CD14-positive monocyte (primary cell): ENCODE data around the gene HOXD10. TPM values are rescaled to one million over a fixed set of nuclear protein-coding genes. Genes with fewer than 3 reads are reported as not detected.

ENCODE experiments used
- DNase-seq, 3 donors: peaks; one replicate each; pipeline ENCODE4 v3.0.0-alpha.2; 2011 to 2022
- H2AFZ ChIP-seq: 2 replicates; pipeline ENCODE4 v1.6.0; 2012; ENCODE audit warnings: mild to moderate bottlenecking, low read depth, low read length, inconsistent platforms; ENCODE audit not compliant: insufficient read depth, poor library complexity, severe bottlenecking
- H3K27ac ChIP-seq, 2 donors: 1 replicate in 1 of 2; 2 replicates in 1 of 2; pipeline ENCODE4 v1.5.1; 2012 to 2013; ENCODE audit warnings: low read length in 2 of 2, control low read depth in 1 of 2, inconsistent platforms in 1 of 2, low read depth in 1 of 2, mild to moderate bottlenecking in 1 of 2
- H3K27me3 ChIP-seq, 2 donors: one replicate each; pipeline versions ENCODE4 v1.6.0 to v1.6.1; 2011 to 2013; ENCODE audit warnings: low read length in 2 of 2; ENCODE audit not compliant: control insufficient read depth in 2 of 2, insufficient read depth in 2 of 2
- H3K36me3 ChIP-seq, 2 donors: replicated peaks in 1 of 2; 1 replicate in 1 of 2; 2 replicates in 1 of 2; pipeline versions ENCODE4 v1.5.1 to v1.6.1; 2012 to 2013; ENCODE audit warnings: low read length in 2 of 2, control low read depth in 1 of 2, inconsistent platforms in 1 of 2, mild to moderate bottlenecking in 1 of 2; ENCODE audit not compliant: insufficient read depth in 2 of 2, control insufficient read depth in 1 of 2
- H3K4me1 ChIP-seq, 2 donors: 1 replicate in 1 of 2; 2 replicates in 1 of 2; pipeline versions ENCODE4 v1.5.1 to v1.6.1; 2012 to 2013; ENCODE audit warnings: low read length in 2 of 2, control low read depth in 1 of 2, inconsistent platforms in 1 of 2, mild to moderate bottlenecking in 1 of 2, moderate library complexity in 1 of 2; ENCODE audit not compliant: insufficient read depth in 2 of 2, control insufficient read depth in 1 of 2
- H3K4me2 ChIP-seq: replicated peaks from 2 replicates; pipeline ENCODE3; 2012; ENCODE audit warnings: low read length, moderate library complexity, mild to moderate bottlenecking; ENCODE audit not compliant: poor library complexity, severe bottlenecking; ENCODE audit errors: extremely low read depth
- H3K4me3 ChIP-seq, 3 experiments: fragments of 200-600 bp in 1 of 3; sonication (generic) in 1 of 3; replicated peaks in 1 of 3; 1 replicate in 2 of 3; 2 replicates in 1 of 3; pipeline ENCODE4 v1.5.1; 2011 to 2013; ENCODE audit warnings: low read length in 3 of 3, mild to moderate bottlenecking in 3 of 3, control low read depth in 2 of 3, low read depth in 2 of 3, inconsistent platforms in 1 of 3, moderate library complexity in 1 of 3
- H3K79me2 ChIP-seq: 2 replicates; pipeline ENCODE4 v1.6.0; 2012; ENCODE audit warnings: mild to moderate bottlenecking, control low read depth, inconsistent platforms, low read length, moderate library complexity; ENCODE audit not compliant: insufficient read depth
- H3K9ac ChIP-seq: 2 replicates; pipeline ENCODE4 v1.6.0; 2017; ENCODE audit warnings: low read length, mild to moderate bottlenecking; ENCODE audit not compliant: insufficient read depth, poor library complexity, severe bottlenecking
- H3K9me3 ChIP-seq, 2 donors: replicated peaks in 1 of 2; 1 replicate in 1 of 2; 2 replicates in 1 of 2; pipeline versions ENCODE4 v1.5.1 to v1.6.1; 2012 to 2013; ENCODE audit warnings: low read length in 2 of 2, control low read depth in 1 of 2; ENCODE audit not compliant: control insufficient read depth in 1 of 2, insufficient read depth in 1 of 2
- H4K20me1 ChIP-seq: 2 replicates; pipeline ENCODE4 v1.6.0; 2012; ENCODE audit warnings: mild to moderate bottlenecking, low read length, control low read depth, moderate library complexity; ENCODE audit not compliant: insufficient read depth
- H3K27ac Mint-ChIP-seq, 7 donors: one replicate each; pipeline ENCODE4 v1.8.0; 2020; ENCODE audit warnings: mild to moderate bottlenecking in 7 of 7, mixed read lengths in 7 of 7, moderate library complexity in 6 of 7, inconsistent platforms in 2 of 7
- H3K27me3 Mint-ChIP-seq, 3 donors: one replicate each; pipeline ENCODE4 v1.8.0; 2021 to 2022; ENCODE audit warnings: low read depth in 3 of 3, mild to moderate bottlenecking in 3 of 3, mixed read lengths in 3 of 3, moderate library complexity in 3 of 3, inconsistent platforms in 1 of 3
- H3K36me3 Mint-ChIP-seq, 2 donors: one replicate each; pipeline ENCODE4 v1.8.0; 2020; ENCODE audit warnings: mixed read lengths in 2 of 2, inconsistent platforms in 1 of 2, mild to moderate bottlenecking in 1 of 2
- H3K4me1 Mint-ChIP-seq: one replicate; pipeline ENCODE4 v1.8.0; 2020; ENCODE audit warnings: mild to moderate bottlenecking, mixed read lengths
- H3K4me3 Mint-ChIP-seq, 2 donors: one replicate each; pipeline ENCODE4 v1.8.0; 2020; ENCODE audit warnings: mild to moderate bottlenecking in 2 of 2, mixed read lengths in 2 of 2, moderate library complexity in 1 of 2
- H3K9me3 Mint-ChIP-seq, 7 donors: one replicate each; pipeline ENCODE4 v1.8.0; 2020 to 2022; ENCODE audit warnings: mixed read lengths in 7 of 7, mild to moderate bottlenecking in 6 of 7, moderate library complexity in 6 of 7, inconsistent platforms in 2 of 7
- WGBS: methylation state at CpG from one replicate; pipeline ENCODE4 v1.1.5; 2013; ENCODE audit warnings: missing lambda C conversion rate; ENCODE audit not compliant: insufficient coverage; 5-methylcytosine and 5-hydroxymethylcytosine counted together
- intact Hi-C, 2 donors: fragments of 100-400 bp; cut with micrococcal nuclease; formaldehyde crosslinking; loops; one replicate each; pipeline versions ENCODE4 v1.15.0 to v1.15.1; 2023
- polyA plus RNA-seq, 3 donors: library from polyadenylated mRNA; depleted of rRNA in 1 of 3; unstranded in 2 of 3; stranded (reverse) in 1 of 3; fragments of 300-500 nt in 2 of 3; fragments of >200 nt in 1 of 3; fragmentation: Illumina TruSeq in 2 of 3; gene quantifications; 1 replicate in 2 of 3; 2 replicates in 1 of 3; pipeline ENCODE4 v1.2.3, GENCODE V29; 2012 to 2021
- TF ChIP-seq, protein P1 (sequence below): fragments of 200-600 bp; IDR thresholded peaks from one replicate; pipeline ENCODE4 v1.8.0; 2022; ENCODE audit warnings: antibody characterized with exemption, mild to moderate bottlenecking

Gene HOXD10
- polyA plus RNA-seq, 3 donors, result not detected

DNA sequence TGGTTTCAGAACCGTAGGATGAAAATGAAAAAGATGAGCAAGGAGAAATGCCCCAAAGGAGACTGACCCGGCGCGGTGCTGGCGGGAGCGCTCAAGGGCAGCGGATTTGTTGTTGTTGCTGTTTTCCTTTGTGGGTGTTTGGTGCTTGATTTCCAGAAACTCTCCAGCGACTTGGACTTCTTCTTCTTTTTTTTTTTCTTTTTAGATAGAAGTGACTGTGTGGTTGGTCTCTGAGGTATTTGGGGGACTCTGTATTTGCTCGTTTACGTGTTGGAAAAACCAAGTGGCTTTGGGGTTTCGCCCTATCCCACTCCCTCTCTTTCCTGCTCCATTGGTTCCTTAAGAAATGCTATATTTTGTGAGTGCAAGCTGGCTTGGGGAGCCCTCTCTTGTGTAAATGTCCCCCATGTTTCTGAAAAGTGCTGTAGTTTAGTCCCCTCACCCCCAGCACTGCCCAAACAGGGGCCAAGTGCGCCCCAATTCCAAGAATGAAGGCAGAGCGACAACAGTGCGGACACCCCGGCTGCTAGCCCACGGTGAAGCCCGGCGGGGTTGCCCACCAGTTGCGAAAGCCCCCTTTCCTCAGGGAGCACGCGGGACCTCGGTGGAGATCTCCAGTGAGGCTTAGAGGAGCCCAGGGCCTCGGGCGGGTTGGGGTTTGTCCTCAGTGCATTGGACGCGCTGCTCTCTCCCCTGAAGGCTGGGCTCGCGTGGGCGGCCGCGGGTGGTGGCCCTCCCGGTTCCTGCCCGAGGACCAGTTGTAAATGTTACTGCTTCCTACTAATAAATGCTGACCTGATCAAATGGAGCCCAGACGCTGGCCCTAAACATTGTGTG lies 7.8 kb downstream of the HOXD10 start:
- Histone ChIP-seq H3K9ac (no peak overlapping the region), H4K20me1 (no peaks in the 10 kb centered on the region), H3K4me3 (no peak overlapping the region), H2AFZ (no peak overlapping the region), H3K4me1 (peaks cover 7 to 19% of the 10 kb centered on the region in 2 donors), H3K79me2 (no peaks in the 10 kb centered on the region), H3K27me3 (peaks cover 89 to 97% of the 10 kb centered on the region in 2 donors), H3K36me3 (no peaks in the 10 kb centered on the region), H3K9me3 (peaks cover 0 to 69% of the 10 kb centered on the region in 2 donors), H3K4me2 (no peak overlapping the region), H3K27ac (no peak overlapping the region)
- TF ChIP-seq, protein P1, sequence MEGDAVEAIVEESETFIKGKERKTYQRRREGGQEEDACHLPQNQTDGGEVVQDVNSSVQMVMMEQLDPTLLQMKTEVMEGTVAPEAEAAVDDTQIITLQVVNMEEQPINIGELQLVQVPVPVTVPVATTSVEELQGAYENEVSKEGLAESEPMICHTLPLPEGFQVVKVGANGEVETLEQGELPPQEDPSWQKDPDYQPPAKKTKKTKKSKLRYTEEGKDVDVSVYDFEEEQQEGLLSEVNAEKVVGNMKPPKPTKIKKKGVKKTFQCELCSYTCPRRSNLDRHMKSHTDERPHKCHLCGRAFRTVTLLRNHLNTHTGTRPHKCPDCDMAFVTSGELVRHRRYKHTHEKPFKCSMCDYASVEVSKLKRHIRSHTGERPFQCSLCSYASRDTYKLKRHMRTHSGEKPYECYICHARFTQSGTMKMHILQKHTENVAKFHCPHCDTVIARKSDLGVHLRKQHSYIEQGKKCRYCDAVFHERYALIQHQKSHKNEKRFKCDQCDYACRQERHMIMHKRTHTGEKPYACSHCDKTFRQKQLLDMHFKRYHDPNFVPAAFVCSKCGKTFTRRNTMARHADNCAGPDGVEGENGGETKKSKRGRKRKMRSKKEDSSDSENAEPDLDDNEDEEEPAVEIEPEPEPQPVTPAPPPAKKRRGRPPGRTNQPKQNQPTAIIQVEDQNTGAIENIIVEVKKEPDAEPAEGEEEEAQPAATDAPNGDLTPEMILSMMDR, result no peak
- H3K27ac Mint-ChIP-seq, result no peak overlapping the region
- DNase-seq, result no peak
- peaks cover 92 to 100% (median 95%) of the 10 kb centered on the region in 3 donors for H3K27me3 Mint-ChIP-seq
- peaks cover 0 to 13% of the 10 kb centered on the region in 2 donors for H3K36me3 Mint-ChIP-seq
- H3K4me1 Mint-ChIP-seq, result peaks cover 23% of the 10 kb centered on the region
- H3K4me3 Mint-ChIP-seq, result peak overlapping the region in 1 of 2 donors; percentile 85
- 14% methylated on average over 26 of the region's 34 CpGs for WGBS
- peaks cover 0 to 33% (median 16%) of the 10 kb centered on the region in 7 donors for H3K9me3 Mint-ChIP-seq
- intact Hi-C loops, result loop anchor here (5.0 kb wide), 2 partner anchors 42 to 1023 kb away; partner anchors contain the start of gene EVX2 (in 1 of the 2)

DNA sequence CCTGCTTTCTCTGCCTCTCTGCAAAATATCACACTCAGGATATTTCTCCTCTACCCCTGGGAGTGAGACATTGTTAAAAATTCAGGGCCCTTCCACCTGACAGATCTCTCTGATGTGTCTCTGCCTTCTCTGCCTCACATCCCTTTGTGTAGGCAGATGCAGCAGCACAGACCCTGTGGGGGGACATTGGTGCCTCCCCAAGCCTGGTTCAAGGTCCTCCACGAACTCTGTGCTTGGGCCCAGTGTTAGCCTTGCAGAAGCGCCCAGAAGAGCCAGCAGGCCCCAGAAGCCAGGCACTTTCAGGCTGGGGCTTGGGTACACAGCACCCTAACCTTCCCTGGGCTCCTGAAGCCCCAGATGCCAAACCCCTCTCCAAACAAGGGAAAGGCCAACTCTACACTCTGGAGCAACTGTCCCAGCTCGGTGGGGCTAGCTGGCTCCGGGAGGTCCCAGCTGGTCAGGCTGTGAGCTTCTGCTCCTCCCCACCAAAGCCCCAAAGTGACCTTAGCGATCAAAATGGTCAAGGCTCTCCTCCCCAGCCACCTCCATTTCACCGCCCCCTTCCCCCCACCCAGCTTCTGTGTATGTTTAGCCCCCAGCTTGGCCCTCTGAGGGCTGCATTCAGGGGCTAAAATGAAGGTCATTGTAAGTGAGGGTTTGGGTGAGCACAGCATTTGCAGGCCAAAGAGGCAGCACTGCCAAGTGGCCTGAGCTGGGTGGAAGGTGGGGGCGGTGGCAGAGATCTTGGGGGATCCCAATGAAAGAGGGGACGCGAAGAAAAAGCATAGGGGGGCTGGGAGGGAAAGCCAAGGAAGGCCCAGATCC lies 8.6 kb downstream of the HOXD10 start:
- no peaks in the 10 kb centered on the region for H3K79me2 ChIP-seq
- Mint-ChIP-seq H3K4me3 (peak overlapping the region in 1 of 2 donors; percentile 85), H3K27ac (peak overlapping the region in 1 of 7 donors; percentile 41), H3K4me1 (peaks cover 23% of the 10 kb centered on the region), H3K9me3 (peaks cover 0 to 30% (median 16%) of the 10 kb centered on the region in 7 donors), H3K36me3 (peaks cover 0 to 13% of the 10 kb centered on the region in 2 donors), H3K27me3 (peaks cover 93 to 98% (median 94%) of the 10 kb centered on the region in 3 donors)
- H3K4me3 ChIP-seq, result no peak overlapping the region
- intact Hi-C loops, result loop anchor here (5.0 kb wide), 3 partner anchors 43 to 1022 kb away; partner anchors contain the start of gene EVX2 (in 1 of the 2)
- H3K27me3 ChIP-seq, result peaks cover 84 to 94% of the 10 kb centered on the region in 2 donors
- no peaks in the 10 kb centered on the region for H4K20me1 ChIP-seq
- H3K27ac ChIP-seq, result no peak overlapping the region
- no peak for DNase-seq
- H3K4me2 ChIP-seq, result no peak overlapping the region
- H3K9ac ChIP-seq, result no peak overlapping the region
- H2AFZ ChIP-seq, result no peak overlapping the region
- H3K4me1 ChIP-seq, result peaks cover 7 to 25% of the 10 kb centered on the region in 2 donors
- TF ChIP-seq, protein P1, result no peak
- no peaks in the 10 kb centered on the region for H3K36me3 ChIP-seq
- peaks cover 0 to 67% of the 10 kb centered on the region in 2 donors for H3K9me3 ChIP-seq
- 26% methylated on average over 8 of the region's 9 CpGs for WGBS
